Retinal pigment epithelial cell (primary cell): ENCODE data around the gene KIAA1549.

ENCODE experiments used
- DNase-seq: peaks from one replicate; pipeline ENCODE4 v3.0.0-alpha.2; 2010; ENCODE audit warnings: low read depth
- H3K4me3 ChIP-seq: 2 replicates; pipeline ENCODE4 v1.5.1; 2011; ENCODE audit warnings: mild to moderate bottlenecking, low read length, control low read depth, moderate library complexity
- CTCF ChIP-seq: conservative IDR thresholded peaks from 2 replicates; pipeline ENCODE4 v1.5.1; 2011; ENCODE audit warnings: low read depth, low read length, control low read depth, inconsistent platforms

Gene KIAA1549

DNA sequence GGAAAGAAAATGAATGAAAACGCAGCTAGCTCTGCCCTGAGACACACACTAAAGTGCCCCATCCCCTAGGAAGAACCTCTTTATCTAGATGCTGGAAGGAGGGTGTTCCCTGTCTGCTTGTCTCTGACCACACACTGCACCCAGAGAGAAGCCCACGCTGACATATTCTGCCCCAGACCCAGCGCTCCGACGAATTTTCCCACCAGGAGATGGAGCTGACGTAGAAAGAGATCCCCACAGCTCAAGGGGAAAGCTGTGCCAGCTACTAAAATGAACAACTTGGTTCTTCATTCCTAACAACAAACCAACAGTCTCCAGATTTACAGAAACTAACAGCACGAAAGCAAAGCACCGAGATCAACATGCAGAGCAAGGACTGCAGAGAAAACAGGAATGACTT, 73.3 kb downstream of the KIAA1549 start:
- DNase-seq = no peak

DNA sequence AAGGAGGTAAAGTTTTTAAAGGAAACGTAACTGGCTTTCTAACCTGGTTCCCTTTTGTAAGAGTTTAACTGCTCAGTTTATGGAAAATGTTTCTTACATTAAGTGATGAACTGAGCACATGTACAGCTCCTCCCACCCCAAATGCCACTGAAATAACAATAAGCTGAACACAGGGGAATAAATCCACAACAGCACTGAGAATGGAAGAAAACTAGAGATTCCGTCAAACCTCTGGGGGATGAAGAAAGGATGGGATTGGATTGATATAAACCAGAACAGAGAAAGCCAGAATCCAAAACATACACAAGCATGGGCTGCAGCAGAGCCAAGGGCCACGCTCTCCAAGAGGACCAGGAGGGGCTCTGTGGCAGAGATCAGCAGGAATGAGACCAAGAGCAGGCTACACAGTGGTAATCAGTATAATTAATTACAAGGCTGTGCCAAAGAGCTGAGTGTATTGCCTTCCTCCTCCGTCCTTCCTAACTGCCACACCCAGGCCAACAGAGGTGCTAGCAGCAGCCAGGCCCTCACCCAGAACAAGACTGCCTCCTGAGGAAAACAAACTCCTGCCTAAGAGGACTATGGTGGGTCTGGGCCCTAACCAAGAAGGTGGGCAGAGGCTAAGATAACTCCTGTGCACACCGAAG, 73.9 kb downstream of the KIAA1549 start:
- H3K4me3 ChIP-seq = no peak overlapping the region
- no peak for TF ChIP-seq CTCF
- no peak for DNase-seq

More for the DNA sequence above, 73.3 kb downstream of the KIAA1549 start:
- H3K4me3 ChIP-seq = no peak overlapping the region
- no peak for TF ChIP-seq CTCF

GRCh38 chr7:138903859-138904435, 77.2 kb downstream of the KIAA1549 start:
- H3K4me3 ChIP-seq = no peak overlapping the region
- DNase-seq = no peak
- TF ChIP-seq CTCF = no peak

DNA sequence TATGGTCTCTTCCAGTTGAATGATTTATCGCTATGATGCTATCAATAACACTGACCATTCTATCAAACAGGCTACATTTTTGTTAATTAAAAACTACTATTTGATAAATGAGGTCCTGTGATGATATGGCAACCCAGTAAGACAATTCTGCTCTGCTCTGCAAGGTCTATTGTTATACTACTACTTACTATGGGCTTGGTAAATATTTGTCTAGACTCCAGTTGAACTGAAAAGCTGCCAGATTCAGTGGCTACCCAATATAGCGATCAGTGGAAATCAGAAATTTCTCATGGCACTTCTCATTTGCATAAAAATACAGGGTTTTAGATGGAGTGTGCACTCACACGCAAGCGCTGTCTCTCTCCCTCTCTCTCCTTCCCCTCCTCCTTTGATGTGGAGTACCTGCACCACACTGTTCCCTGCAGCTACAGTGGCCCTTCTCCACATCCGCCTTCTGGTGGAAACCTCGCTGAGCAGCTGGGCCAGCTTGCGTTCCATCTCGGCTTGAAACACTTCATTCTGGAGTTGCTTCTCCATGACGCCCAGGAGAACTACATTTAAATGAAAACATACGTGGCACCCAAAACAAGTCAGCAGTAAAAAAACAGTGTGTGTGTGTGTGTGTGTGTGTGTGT, 77.9 kb downstream of the KIAA1549 start:
- TF ChIP-seq CTCF = no peak
- H3K4me3 ChIP-seq = no peak overlapping the region
- no peak for DNase-seq

- no peak for DNase-seq
- H3K4me3 ChIP-seq = no peak overlapping the region
- TF ChIP-seq CTCF = no peak
These were observed 79.0 kb downstream of the KIAA1549 start for GRCh38 chr7:138902161-138902560.

GRCh38 chr7:138900035-138900828, 81.0 kb downstream of the KIAA1549 start:
- no peak overlapping the region for H3K4me3 ChIP-seq
- DNase-seq = no peak
- TF ChIP-seq CTCF = no peak
